22Rv1 (cell line): Measurements from ENCODE around the gene GTF3C6.

Experiments
- ZFX ChIP-seq: fragments of 450-650 bp; IDR thresholded peaks from 2 replicates; pipeline ENCODE4 v1.6.1; 2017; ENCODE audit warnings: antibody characterized with exemption, borderline replicate concordance
- TF ChIP-seq, protein P1 (sequence below): fragments of 450-650 bp; IDR thresholded peaks from 2 replicates; pipeline ENCODE4 v1.5.1; 2017; ENCODE audit warnings: mild to moderate bottlenecking

DNA sequence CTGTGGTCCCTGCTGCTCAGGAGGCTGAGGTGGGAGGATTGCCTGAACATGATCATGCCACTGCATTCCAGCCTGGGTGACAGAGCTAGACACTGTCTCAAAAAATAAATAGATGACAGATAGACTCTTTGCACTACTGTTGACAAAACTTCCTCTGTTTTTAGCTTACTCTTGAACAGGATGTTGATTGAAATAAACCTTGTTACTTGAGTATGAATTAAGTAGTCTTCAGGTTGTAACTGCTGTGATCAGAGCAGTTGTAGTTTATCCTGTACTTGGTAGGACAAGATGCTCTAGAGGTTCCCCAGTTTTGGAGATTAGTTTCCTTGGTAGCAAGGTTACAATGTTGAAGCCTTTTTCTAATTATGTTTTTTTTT, 1.5 kb downstream of the GTF3C6 start:
- TF ChIP-seq, protein P1, sequence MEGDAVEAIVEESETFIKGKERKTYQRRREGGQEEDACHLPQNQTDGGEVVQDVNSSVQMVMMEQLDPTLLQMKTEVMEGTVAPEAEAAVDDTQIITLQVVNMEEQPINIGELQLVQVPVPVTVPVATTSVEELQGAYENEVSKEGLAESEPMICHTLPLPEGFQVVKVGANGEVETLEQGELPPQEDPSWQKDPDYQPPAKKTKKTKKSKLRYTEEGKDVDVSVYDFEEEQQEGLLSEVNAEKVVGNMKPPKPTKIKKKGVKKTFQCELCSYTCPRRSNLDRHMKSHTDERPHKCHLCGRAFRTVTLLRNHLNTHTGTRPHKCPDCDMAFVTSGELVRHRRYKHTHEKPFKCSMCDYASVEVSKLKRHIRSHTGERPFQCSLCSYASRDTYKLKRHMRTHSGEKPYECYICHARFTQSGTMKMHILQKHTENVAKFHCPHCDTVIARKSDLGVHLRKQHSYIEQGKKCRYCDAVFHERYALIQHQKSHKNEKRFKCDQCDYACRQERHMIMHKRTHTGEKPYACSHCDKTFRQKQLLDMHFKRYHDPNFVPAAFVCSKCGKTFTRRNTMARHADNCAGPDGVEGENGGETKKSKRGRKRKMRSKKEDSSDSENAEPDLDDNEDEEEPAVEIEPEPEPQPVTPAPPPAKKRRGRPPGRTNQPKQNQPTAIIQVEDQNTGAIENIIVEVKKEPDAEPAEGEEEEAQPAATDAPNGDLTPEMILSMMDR, result no peak
- no peak for TF ChIP-seq ZFX
